Dedifferentiated amniotic fluid mesenchymal stem cell (primary cell): ENCODE data around the gene LHX2.
"Not testable (repeated sequence)": the region's sequence is repeated elsewhere in the genome, so short reads cannot be mapped to it uniquely, and the experiment has no call there.

Experiments used
- DNase-seq: peaks from one replicate; pipeline ENCODE4 v3.0.0-alpha.2; 2016; ENCODE audit errors: extremely low spot score

The LHX2 gene, protein sequence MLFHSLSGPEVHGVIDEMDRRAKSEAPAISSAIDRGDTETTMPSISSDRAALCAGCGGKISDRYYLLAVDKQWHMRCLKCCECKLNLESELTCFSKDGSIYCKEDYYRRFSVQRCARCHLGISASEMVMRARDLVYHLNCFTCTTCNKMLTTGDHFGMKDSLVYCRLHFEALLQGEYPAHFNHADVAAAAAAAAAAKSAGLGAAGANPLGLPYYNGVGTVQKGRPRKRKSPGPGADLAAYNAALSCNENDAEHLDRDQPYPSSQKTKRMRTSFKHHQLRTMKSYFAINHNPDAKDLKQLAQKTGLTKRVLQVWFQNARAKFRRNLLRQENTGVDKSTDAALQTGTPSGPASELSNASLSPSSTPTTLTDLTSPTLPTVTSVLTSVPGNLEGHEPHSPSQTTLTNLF

DNA sequence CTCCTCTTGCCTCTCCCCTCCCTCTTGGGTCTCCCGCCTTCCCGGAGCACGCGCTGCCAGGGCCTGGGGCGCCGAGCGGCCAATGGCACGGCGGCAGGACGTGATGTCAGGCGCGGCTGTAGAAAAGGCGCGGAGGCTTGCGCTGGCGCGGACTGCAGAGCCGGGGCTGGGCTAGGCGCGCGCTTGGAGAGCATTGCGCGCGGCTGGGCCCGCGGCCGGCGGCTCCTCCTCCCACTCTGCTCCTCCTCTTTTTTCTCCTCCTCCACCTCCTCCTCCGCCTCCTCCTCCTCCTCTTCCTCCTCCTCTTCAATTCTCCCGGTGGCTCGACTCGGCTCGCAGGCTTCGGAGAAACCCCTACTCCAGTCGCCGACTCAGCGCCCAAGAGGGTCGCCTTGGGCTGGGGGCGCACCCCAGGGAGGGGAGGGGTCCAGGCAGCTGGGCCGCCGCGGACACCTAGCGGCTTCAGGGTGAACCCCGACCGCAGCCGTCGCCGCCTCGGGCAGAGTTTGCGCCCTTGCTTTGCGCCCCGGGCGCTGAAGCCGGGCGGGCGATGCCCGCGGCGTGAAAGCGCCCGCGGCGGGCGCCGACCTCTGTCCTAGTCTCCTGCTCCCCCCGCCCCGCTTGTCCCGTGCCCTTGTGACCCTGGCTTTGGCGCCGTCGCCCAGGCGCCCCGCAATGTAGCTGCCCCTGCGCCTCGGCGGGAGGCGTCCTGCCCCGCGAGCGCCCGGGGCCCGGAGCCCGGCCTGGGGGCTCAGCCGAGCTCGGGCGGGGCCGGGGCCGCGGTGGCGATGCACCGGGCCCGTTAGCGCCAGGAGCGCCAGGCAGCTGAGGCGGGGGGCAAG, at the start of gene LHX2:
Gene LHX2 (plus strand): TSS at position 309 of the 842 bp plus-strand sequence. CDS start 581 bp downstream, outside the sequence.
- no peak for DNase-seq

- DNase-seq: no peak
Measured at GRCh38 chr9:123964761-123965160, 46.8 kb upstream of the LHX2 start.

DNA sequence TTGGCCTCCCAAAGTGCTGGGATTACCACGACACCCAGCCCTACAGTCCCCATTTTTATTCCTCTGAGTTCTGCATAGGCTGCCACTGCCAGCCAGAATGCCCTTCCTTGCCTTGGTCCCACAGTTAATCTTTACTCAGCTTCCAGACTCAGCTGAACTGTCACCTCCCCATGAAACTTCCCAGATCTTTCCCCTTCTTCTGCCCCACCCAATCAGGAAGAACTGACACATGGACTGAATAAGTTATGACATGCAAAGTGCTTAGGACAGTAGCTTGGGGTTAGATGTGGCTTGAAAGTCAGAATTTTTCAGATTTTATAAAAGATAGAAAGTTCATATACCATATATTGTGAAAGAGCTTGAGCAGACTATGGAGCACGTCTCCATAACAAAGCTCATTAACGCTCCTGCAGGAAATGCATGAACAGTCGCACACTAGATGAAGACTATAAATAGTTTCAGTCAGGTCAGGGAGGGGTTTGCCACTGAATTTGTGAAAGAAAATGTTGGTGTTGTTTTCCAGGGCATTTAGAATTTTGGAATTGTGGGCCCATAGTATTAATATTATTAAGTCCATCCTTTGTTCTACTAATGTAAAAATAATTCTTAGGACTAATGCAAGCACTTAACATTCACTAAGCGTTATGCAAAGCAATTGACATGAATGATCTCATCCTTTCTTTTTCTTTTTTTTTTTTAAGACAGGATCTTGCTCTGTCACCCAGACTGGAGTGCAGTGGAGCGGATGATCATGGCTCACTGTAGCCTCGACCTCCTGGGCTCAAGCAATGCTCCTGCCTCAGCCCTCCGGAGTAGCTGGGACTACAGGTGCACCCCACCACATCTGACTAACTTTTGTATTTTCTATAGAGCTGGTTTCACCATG, 45.5 kb upstream of the LHX2 start:
- DNase-seq: no peak

- no peak for DNase-seq
Measured at GRCh38 chr9:123967323-123967722, 44.2 kb upstream of the LHX2 start.

DNA sequence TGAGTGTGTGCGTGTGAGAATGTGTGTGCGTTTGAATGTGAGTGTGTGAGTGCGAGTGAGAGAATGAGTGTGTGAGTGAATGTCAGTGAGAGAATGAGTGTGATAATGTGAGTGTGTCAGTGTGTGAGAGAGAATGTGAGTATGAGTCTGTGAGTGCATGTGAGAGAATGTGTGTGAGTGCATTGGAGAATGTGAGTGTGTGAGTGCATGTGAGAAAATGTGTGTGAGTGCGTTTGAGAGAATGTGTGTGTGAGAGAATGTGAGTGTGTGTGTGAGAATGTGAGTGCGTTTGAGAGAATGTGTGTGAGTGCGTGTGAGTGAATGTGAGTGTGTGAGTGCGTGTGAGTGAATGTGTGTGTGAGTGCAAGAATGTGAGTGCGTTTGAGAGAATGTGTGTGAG, 39.0 kb upstream of the LHX2 start:
- DNase-seq: no peak

GRCh38 chr9:123973590-123974223, 37.9 kb upstream of the LHX2 start:
- DNase-seq: no peak

DNA sequence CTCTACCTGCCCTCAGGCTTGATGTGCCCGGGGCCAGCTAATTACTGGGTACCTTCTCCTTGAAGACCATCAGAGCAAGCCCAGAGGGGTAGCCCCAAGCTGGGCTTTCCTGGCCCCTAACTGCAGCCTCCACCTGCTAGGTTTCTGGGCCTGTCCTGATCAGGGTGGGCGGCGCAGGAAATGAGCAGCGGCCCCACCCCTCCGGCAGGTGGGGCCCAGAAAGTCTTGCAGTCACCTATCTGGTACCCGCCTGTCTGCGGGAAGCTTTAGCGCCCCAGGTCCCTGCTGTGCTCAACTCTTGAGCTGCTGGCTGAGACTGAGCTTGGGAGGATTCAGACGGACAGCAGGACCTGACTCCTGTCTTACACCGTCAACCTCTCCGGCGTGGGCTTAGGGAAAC, 37.1 kb upstream of the LHX2 start:
- DNase-seq: no peak

DNA sequence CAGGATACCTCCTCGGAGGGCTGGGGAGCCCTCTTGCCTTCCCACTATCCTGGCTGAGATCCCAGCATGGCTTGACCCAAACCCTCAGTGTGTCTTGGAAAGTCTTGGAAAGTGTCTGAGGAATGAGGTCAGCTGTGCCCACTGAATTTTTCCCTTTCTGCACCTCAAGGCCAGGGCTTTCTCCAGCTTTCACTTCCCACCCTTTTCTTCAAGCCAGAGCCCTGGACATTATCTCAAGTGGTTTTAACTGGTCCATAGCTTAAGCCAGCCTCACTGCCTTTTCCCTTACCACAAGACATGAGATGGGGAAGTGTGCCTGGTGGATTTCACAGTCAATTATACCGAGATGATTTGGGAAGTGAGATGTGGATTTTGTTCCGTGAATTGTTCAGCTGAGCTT, 35.7 kb upstream of the LHX2 start:
- DNase-seq: no peak

- not testable (repeated sequence) for DNase-seq
Measured at GRCh38 chr9:123976579-123976978, 35.0 kb upstream of the LHX2 start.

- DNase-seq: no peak
Measured at GRCh38 chr9:123978981-123979380, 32.6 kb upstream of the LHX2 start.

- DNase-seq: no peak
Measured at GRCh38 chr9:123982535-123982934, 29.0 kb upstream of the LHX2 start.

- DNase-seq: no peak
Measured at GRCh38 chr9:123983047-123983446, 28.5 kb upstream of the LHX2 start.

GRCh38 chr9:123984802-123985201, 26.8 kb upstream of the LHX2 start:
- DNase-seq: no peak

GRCh38 chr9:123985869-123986268, 25.7 kb upstream of the LHX2 start:
- DNase-seq: no peak

DNA sequence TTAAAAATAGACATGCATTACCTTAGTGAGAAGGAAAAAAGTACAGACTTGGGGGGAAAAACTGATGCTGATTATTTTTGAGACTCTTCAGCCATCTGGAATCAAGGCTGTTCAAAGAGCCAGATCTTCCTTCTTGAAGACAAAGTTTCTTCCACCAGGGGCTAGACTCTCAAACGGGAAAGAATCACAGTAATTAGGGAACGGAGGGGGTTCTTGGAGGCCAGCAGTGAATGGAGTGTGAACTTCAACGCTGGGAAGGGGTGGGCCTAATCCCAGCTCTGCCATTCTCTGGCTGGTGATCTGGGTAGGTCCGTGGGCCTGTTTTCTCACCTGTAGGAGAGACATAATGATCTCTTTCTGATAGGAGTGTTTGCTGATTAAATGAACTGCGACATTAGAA, 21.1 kb upstream of the LHX2 start:
- DNase-seq: no peak

- DNase-seq: not testable (repeated sequence)
Measured at GRCh38 chr9:123992679-123993078, 18.9 kb upstream of the LHX2 start.

- DNase-seq: no peak
Measured at GRCh38 chr9:123996731-123997421, 14.7 kb upstream of the LHX2 start.

DNA sequence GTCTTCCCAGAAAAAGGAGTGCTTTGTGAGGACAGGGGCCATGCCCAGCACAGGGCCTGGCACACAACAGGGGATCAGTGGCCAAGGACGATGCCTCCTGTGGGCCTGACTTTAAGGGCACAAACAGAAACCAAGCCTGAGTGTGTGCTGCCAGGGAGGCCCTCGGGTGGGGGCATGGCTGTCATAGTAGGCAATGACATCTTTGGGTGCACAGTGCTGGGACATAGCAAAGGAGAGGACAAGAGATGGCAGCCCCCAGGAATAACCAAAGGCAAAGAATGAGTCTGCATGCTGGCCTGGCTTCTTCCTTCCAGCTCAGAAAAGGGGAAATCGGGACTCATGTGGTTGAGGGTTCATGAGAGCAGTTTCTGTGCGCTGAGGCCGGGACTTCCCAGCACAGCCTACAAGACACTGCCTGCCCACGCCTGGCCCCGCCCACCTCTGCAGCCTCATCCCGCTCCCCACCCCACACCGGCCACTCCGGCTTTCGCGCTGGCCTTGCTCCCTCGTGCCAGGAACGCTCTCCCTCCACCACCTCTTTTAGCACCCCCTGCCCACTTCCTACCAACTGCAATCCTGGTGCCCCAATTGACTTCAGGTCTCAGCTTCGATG, 13.8 kb upstream of the LHX2 start:
- no peak for DNase-seq

DNA sequence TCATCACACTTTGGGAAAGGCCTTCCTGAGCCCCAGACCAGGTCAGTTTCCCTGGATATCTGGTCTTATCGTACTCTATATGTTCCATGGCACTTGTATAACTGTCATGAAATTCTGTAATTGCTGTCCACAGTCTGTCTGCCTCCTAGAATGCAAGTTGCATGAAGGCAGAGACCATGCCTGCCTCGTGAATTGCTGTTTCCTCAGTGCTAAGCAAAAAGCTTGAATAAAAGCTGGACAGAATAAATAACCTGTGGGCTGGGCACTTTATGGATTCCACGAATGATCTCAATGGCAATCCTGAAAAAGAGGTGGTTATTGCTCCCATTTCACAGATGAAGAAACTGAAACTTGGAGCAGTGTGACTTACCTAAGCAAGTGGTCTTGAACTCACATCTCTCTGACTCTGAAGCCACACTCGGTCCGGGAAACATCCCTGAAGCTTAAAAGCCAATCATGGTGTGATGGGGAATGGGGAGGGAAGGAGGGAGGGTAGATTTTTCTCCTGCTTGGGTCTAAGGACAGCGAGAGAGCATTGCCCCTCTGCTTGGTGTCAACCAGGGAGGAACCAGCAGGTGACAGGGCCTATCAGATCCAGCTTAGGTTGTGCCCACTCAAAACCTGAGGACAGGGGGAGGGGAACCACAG, 13.2 kb upstream of the LHX2 start:
- DNase-seq: no peak
